HG02973 (cell line): Measurements from ENCODE around the gene SPIN2B.
A peak's percentile ranks its signal among the peaks of the same experiment; 100 is the strongest.
"Not testable (repeated sequence)": the region's sequence is repeated elsewhere in the genome, so short reads cannot be mapped to it uniquely, and the experiment has no call there.

Experiments
- ATAC-seq: cut with Tn5 transposase; IDR thresholded peaks from one replicate; pipeline ENCODE4 v1.9.1; 2021; ENCODE audit warnings: moderate library complexity; ENCODE audit not compliant: unreplicated experiment

SPIN2B gene

DNA sequence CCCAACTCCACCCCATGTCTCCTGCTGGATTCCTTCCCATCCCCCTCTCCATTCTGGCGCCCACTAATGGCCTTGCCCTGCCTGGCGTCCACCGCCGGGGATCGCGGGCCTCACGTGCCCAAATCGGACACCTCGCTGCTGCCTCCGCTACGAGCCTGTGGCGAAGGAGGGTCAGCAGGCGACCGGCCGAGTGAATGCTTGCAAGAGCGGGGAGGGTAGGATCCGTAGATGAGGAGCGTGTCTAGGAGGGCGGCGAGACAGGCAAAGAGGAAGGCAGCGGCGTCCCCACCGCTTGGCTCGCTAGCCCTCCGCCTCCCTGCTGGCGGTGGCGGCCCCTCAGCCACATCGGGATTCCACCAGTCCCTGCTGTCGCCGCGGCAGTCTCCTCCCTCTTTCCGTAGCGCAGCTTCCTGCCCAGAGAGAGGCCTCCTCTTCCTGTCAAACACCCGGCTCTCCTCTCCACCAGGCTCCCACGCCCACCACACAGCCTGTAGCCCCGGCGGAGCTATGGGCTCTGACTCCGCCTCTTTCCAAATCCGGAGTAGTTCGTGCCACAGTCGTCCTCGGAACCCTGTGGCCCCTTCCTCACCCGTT, at the start of gene SPIN2B:
Gene SPIN2B (minus strand): TSS at position 387 of the 594 bp plus-strand sequence.
- ATAC-seq: peak; percentile 99

DNA sequence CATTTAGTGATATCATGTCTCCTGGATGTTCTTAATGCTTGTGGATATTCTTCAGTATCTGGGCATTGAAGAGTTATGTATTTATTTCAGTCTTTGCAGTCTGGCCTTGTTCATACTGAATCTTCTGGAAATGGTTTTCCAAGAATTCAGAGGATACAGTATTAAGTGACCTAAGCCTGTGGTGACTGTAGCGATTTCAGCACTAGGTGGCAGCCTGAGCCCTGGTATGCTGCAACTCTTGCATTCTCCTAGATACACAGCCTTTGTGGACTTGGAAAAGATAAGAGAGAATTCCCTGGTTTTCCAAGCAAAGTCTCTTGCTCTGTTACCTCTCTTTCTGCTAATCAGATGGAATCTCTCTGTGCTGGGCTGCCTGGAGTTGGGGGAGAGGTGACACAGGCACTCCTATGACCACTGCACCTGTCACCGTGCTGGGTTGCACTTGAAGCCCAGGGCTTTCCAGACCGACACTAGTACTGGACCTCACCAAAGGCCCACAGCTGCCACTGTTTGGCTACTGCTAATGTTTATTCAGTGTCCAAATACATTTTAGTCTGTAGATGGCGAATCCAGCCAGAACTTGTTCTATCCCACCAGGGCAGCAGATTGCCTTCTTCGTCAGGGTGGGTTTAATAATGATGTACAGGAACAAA, 35.2 kb upstream of the SPIN2B start:
- ATAC-seq: no peak

DNA sequence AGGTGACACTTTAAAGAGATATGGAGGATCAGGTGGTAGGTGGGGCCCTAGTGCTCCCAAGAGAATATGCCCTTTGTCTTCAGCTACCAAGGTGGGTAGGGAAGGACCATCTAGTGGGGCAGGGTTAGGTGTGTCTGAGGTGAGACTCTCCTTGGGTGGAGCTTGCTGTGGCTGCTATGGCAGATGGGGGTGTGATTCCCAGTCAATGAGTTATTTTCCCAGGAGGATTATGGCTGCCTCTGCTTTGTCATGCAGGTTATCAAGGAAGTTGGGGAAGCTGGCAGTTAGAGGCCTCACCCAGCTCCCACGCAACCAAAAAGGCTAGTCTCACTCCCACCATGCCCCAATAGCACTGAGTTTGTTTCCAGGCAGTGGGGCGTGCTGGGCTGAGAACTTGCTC, 33.8 kb upstream of the SPIN2B start:
- no peak for ATAC-seq

DNA sequence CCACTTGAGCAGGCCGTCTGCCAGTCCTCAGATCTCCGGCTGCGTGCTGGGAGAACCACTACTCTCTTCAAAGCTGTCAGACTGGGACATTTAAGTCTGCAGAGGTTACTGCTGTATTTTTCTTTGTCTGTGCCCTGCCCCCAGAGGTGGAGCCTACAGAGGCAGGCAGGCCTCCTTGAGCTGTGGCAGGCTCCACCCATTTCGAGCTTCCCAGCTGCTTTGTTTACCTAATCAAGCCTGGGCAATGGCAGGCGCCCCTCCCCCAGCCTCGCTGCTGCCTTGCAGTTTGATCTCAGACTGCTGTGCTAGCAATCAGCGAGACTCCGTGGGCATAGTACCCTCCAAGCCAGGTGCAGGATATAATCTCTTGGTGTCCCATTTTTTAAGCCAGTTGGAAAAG, 30.9 kb upstream of the SPIN2B start:
- ATAC-seq: not testable (repeated sequence)

DNA sequence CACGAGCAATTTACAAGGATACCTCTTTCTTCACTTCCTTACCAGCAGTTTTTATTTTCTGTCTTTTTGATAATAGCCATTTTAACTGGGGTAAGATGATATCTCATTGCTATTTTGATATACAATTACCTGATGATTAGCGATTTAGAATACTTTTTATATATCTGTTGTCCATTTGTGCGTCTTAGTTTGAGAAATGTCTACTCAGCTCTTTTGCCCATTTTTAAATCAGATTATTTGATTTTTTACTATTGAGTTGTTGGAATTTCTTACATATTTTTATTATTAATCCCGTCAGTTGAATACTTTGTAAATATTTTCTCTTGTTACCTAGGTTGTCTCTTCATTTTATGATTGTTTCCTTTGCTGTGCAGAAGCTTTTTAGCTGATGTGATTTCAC, 17.3 kb upstream of the SPIN2B start:
- no peak for ATAC-seq

DNA sequence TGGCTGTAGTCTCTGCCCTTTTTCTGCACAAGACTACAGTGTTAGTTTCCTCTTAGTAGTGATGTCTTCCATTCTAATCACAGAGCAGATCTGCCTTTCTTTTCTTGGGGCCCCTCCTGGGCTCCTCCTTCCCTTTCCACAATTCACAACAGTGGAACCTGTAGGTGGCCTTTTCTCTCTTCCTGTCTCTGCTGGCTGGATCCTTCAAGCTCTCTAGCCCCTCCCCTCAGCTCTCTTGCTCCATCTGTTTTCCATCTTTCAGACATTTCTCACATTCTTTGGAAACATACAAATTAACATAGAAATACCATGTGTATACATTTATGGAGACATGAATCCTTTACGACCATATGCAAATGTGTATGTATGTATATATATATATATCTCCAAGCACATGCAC, 16.2 kb upstream of the SPIN2B start:
- no peak for ATAC-seq

DNA sequence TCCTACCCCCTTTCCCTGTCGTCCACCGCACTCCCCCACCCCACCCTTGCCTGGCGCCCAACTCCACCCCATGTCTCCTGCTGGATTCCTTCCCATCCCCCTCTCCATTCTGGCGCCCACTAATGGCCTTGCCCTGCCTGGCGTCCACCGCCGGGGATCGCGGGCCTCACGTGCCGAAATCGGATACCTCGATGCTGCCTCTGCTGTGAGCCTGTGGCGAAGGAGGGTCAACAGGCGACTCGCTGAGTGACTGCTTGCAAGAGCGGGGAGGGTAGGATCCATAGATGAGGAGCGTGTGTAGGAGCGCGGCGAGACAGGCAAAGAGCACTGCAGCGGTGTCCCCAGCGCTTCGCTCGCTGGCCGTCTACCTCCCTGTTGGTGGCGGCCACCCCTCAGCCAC, 15.7 kb upstream of the SPIN2B start, which contains the start of gene SPIN2A:
Gene SPIN2A (minus strand): TSS at position 325 of the 400 bp plus-strand sequence. CDS start 800 bp downstream, outside the sequence.
- ATAC-seq: not testable (repeated sequence)

DNA sequence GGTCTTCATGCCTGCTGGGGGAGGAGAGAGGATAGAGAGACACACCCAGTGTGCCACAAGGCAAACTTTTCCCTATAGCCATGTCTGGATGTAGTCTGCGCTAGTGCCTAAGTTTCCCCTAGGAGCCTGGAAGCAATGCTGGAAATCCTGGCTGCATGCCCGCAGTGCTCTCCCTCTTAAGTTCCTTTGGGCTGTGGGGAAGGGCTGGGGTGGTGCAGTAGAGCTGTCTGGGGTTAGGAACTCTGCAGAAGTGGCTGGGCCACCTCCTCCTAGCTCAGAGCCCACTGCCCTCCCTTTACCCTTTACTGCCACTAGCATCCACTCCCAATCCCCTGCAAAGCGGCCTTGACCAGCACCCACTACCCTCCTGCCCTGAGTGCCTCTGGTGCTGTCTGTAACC, 15.2 kb upstream of the SPIN2B start:
- not testable (repeated sequence) for ATAC-seq

DNA sequence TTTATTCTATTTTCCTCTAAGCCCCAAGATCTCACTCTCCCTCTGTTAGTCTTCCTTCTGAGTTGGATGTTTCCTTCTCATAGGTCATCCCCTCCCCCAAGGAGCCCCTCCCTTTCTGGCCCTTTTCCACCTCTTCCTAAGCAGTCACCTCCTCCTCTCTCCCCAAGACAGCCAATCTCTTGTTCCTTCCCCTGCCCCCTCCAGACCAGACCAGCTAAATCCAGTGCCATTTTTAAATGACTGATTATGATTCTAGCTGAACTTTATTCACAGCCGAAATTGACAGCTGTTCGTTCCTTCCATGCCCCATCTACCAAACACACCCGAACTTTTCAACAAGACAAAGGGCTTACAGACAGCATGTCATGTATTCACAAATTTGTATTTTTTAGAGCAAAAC, 13.9 kb upstream of the SPIN2B start:
- no peak for ATAC-seq

DNA sequence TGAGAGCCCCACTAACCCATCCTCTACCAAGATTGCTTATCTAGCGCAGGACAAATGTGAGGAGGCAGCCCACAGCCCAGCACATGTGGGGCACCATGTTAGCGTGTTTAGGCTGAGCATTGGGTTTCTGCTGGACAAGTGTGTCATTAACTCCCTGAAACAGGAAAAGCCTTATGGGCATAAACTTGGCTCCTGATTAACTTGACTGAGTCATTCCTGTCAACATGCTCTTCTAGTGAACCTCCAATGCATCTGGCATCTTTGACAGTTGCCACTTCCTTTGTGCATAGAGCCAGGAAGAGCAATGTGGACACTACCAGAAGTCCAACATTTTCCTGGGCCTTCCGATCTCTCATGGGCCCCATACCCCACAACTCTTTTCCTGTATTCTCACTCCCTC, 13.4 kb upstream of the SPIN2B start:
- no peak for ATAC-seq

DNA sequence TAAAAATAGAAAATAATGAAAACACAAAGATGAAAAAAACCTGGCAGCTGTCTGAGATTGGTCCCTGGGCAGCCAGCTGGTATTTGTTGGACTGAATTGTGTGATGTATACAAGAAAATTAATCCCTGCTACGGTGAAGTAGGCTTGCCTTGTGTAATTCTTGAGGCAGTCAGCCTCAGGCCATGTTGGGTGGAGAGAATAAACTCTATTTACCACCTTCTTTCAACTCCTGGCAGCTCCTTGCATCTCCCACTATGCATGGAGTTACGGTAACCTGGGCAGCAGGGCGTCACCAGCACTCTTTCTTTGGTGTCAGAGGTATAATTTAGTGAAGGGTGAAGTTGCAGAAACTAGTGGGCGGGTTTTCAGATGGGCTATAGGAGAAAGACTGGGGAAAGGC, 12.4 kb upstream of the SPIN2B start:
- ATAC-seq: no peak

DNA sequence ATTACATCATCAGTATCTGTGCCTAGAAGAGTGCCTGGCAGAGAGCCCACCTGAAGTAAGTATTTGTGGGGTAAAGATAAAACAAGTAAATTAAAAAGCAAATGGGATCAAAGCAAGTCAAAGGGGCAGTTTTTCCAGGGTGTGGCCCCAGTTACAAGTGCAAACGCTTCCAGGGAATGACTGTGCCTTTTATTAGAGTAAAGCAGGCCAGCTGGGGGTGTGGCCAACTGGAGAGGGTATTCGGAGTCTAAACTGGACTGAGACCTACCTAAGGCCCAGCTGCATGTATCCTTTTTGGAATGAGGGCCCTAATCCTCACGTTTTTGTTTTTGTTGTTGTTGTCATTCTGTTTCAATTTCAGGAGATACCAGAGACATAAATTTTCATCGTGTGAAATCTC, 11.9 kb upstream of the SPIN2B start:
- not testable (repeated sequence) for ATAC-seq

DNA sequence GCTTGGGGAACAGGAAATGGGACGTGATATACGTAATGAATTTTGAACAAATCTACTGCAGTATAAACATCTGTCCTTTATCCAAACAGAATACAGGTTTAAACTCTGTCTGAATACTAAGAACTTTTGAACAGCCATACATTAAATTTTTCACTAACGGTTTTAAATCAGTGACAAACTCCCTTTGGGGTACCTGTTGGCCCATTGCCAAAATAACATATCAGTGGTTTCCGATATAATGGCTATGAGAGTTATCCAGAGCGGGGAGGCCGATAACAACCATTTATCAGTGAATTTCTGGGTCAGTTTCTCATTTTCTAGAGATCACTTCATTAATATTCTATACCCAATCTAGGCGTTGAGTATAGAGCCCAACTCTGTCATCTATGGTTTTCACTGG, 10.7 kb upstream of the SPIN2B start:
- ATAC-seq: no peak

DNA sequence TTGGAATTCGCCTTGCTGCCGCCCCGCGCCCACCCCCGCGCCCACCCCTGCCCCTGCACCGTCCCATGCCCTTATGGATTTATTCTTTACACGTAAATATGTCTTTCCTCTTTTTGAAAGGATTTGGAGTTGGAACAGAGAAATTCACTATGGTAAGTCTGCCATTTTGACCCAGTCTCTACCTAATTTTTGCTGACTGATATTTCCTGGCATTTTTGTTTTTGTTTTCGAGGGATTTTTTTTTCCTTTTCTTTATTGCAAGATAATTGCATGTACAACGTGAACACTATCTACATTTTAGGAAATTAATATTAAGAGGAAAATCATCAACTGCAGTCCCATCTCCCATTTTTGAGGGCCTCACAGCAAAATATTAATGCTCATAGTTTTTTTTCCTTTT, 468 bp upstream of the SPIN2B start:
- ATAC-seq: no peak

DNA sequence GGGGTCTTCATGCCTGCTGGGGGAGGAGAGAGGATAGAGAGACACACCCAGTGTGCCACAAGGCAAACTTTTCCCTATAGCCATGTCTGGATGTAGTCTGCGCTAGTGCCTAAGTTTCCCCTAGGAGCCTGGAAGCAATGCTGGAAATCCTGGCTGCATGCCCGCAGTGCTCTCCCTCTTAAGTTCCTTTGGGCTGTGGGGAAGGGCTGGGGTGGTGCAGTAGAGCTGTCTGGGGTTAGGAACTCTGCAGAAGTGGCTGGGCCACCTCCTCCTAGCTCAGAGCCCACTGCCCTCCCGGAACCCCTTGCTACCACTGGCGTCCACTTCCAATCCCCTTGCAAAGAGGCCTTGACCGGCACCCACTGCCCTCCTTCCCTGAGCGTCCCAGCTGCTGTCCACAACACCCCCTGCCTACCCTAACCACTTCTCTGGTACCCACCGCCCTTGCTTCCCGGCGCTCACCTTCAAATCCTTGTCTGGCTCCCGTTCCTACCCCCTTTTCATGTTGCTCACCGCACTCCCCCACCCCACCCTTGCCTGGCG, 658 bp downstream of the SPIN2B start:
- ATAC-seq: not testable (repeated sequence)

DNA sequence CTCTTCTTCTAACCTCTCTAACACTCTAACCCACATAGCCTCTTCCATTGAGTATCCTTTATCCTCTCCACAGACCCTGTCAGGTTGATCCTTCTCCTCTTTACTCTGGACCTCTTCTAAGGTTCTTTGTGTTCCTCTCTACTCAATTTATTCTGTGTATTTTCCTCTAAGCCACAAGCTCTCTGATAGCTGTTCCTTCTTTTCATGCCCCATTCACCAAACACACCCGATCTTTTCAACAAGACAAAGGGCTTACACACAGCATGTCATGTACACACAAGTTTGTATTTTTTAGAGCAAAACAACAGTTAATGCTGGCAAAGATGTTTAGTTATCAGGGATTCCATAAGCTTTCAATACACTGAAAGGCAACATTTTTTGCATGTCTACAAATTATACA, 1.9 kb downstream of the SPIN2B start:
- no peak for ATAC-seq

DNA sequence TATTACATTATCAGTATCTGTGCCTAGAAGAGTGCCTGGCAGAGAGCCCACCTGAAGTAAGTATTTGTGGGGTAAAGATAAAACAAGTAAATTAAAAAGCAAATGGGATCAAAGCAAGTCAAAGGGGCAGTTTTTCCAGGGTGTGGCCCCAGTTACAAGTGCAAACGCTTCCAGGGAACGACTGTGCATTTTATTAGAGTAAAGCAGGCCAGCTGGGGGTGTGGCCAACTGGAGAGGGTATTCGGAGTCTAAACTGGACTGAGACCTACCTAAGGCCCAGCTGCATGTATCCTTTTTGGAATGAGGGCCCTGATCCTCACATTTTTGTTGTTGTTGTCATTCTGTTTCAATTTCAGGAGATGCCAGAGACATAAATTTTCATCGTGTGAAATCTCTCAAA, 3.8 kb downstream of the SPIN2B start:
- not testable (repeated sequence) for ATAC-seq

DNA sequence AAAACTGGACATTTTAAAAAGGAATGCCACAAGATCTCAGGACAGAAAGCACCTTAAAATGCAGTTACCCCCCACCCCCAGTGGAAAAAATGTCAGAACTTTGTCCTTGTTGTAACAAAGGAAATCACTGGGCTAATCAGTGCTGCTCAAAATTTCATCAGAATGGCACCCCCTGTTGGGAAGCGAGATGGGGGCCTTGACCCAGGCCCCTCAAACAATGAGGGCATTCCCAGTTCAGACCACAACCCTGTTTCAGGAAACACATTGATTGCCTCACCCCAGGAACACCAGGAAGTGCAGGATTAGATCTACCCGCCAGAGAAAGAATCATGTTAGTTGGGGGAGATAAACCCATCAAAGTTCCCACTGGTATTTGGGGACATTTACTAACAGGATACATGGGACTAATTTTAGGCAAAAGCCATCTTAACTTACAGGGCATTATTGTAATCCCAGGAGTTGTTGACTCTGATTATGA, 16.4 kb downstream of the SPIN2B start:
- no peak for ATAC-seq

DNA sequence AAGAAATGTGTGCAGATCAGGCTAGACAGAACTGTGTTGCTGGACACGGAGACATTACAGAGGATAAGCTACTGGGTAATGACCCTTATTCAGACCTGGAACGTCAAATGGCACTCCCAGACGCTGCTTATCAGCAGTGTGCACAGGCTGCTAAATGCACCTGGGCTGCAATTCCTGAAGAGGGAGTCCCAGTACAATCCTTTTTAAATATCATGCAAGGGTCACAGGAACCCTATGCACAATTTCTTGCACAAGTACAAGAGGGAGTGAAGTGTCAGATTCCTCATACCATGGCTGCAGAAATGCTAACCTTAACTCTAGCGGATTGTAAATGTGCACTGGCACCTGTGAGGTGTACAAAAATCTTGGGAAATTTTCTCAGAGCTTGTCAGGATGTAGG, 16.9 kb downstream of the SPIN2B start:
- no peak for ATAC-seq

DNA sequence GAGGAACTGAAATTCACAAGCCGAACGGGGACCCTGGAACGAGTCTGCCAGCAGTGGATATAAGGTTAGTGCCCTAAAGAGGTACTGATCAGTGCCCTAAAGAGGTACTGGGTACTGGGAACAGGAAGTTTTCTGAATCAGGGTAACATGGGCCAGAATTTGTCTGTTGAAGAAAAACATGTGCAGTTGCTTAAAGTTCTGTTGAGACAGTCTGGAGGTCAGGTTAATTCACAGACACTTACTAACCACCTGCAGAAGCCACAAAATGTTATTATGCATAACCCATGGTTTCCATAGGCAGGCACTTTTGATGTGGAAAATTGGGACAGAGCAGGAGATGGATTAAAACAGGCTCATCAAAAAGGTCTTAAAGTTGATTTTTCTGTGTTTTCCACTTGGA, 17.9 kb downstream of the SPIN2B start:
- no peak for ATAC-seq

DNA sequence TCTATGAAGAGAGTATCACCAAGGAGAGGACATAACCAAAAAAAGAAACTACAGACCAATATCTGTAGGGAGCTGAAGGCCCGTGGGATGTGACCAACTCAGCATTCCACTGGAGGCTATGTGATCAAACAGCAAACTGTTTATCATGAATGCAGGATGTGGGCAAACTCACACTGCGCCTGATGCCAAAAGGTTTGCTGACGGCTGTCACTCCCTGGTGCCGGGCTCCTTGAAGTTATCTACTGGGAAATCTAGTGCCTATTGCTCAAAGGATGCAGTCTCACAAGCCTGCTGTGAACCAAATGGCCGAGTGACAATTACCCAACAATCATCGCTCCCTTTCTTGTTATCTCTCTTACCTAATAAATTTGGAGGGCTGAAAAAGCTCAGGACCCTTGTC, 18.4 kb downstream of the SPIN2B start:
- ATAC-seq: not testable (repeated sequence)

DNA sequence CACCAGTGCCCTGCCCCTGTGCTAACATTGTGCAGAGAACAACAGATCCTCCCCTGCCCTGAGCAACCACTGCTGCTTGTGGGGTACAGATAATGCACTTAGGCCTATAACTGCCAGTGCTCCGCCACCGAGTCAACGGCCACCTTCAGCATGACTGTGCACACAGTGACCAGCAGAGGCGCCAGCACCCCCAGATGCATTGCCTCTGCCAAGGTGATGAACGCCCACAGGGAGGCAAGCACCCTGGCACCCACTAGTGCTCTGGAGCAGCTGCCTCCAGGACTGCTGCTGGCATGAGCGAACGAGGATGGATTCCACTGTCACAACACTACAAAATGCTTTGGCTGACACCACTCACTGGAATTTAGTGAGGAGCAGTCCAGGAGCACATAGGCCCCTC, 38.2 kb downstream of the SPIN2B start:
- no peak for ATAC-seq
